OCI-LY7 (cell line): ENCODE measurements around the gene ZNF879. TPM values are rescaled to one million over a fixed set of nuclear protein-coding genes. Genes with fewer than 3 reads are reported as not detected.

ENCODE experiments used
- BruUV-seq: library from RNA; stranded (reverse); fragments of 400-500 nt; replicated peaks from 2 replicates; lab custom pipeline; 2021; lab: Mats Ljungman, UMichigan
- CTCF ChIA-PET: fragments of 300-600 bp; sonication (Branson Sonifier 250); formaldehyde crosslinking; loops from one replicate; lab custom pipeline; 2022; ENCODE audit warnings: antibody characterized with exemption; ENCODE audit not compliant: unreplicated experiment; lab: Charles Lee
- POLR2A ChIA-PET: fragments of 300-600 bp; sonication (Branson Sonifier 250); formaldehyde crosslinking; loops from one replicate; lab custom pipeline; 2022; ENCODE audit warnings: antibody characterized with exemption; lab: Charles Lee
- DNase-seq: peaks from one replicate; pipeline ENCODE4 v3.0.0-alpha.2; 2015; ENCODE audit warnings: low spot score
- H2AFZ ChIP-seq: fragments of 200-600 bp; sonication (generic), shearing (Covaris generic); 2 replicates; pipeline ENCODE4 v1.6.1; 2014; ENCODE audit warnings: mild to moderate bottlenecking, antibody characterized with exemption, low read length, moderate library complexity
- H3K27ac ChIP-seq: fragments of 200-600 bp; sonication (generic); 2 replicates; pipeline ENCODE4 v1.5.1; 2014; ENCODE audit warnings: mixed run types, low read depth, mild to moderate bottlenecking, moderate library complexity, low read length, inconsistent platforms; ENCODE audit not compliant: poor library complexity, severe bottlenecking
- H3K36me3 ChIP-seq: fragments of 200-600 bp; sonication (generic); 2 replicates; pipeline ENCODE4 v1.6.1; 2014; ENCODE audit warnings: mild to moderate bottlenecking, antibody characterized with exemption, low read length, moderate library complexity, mixed read lengths; ENCODE audit not compliant: insufficient read depth
- H3K4me1 ChIP-seq: fragments of 200-600 bp; sonication (generic); 2 replicates; pipeline ENCODE4 v1.5.1; 2014; ENCODE audit warnings: mild to moderate bottlenecking, low read length; ENCODE audit not compliant: insufficient read depth, poor library complexity, severe bottlenecking
- H3K4me2 ChIP-seq: fragments of 200-600 bp; sonication (generic); 2 replicates; pipeline ENCODE4 v1.6.1; 2014; ENCODE audit warnings: mild to moderate bottlenecking, low read length
- H3K4me3 ChIP-seq: fragments of 200-600 bp; sonication (generic); 2 replicates; pipeline ENCODE4 v1.5.1; 2014; ENCODE audit warnings: mild to moderate bottlenecking, low read depth, low read length; ENCODE audit not compliant: poor library complexity, severe bottlenecking
- H3K79me2 ChIP-seq: fragments of 200-600 bp; sonication (generic); 2 replicates; pipeline ENCODE4 v1.6.1; 2016; ENCODE audit warnings: low read depth, mild to moderate bottlenecking, low read length, moderate library complexity, mixed read lengths; ENCODE audit not compliant: insufficient read depth
- H3K9me2 ChIP-seq: fragments of 200-600 bp; sonication (generic); 2 replicates; pipeline ENCODE4 v1.6.1; 2016; ENCODE audit warnings: mild to moderate bottlenecking, low read length, mixed read lengths; ENCODE audit not compliant: insufficient read depth
- H3K9me3 ChIP-seq: fragments of 200-600 bp; sonication (generic); 2 replicates; pipeline ENCODE4 v1.6.1; 2014; ENCODE audit warnings: mild to moderate bottlenecking, mixed run types, low read length, mixed read lengths
- H4K20me1 ChIP-seq: fragments of 200-600 bp; sonication (generic); 2 replicates; pipeline ENCODE4 v1.6.1; 2014; ENCODE audit warnings: mild to moderate bottlenecking, antibody characterized with exemption, low read length, moderate library complexity, mixed read lengths; ENCODE audit not compliant: insufficient read depth
- CTCF ChIP-seq: fragments of 200-600 bp; sonication (generic); conservative IDR thresholded peaks from 2 replicates; pipeline ENCODE4 v1.5.1; 2014; ENCODE audit warnings: mild to moderate bottlenecking, antibody characterized with exemption, low read length, moderate library complexity, mixed read lengths
- EZH2phosphoT487 ChIP-seq: fragments of 200-600 bp; sonication (generic); IDR thresholded peaks from 2 replicates; pipeline ENCODE4 v1.6.1; 2018; ENCODE audit warnings: low read depth, borderline replicate concordance, mild to moderate bottlenecking, mixed run types, antibody characterized with exemption, low read length, moderate library complexity, mixed read lengths
- intact Hi-C: fragments of 100-400 bp; cut with micrococcal nuclease; formaldehyde crosslinking; loops from one replicate; pipeline ENCODE4 v1.10.0; 2022; ENCODE audit not compliant: unreplicated experiment
- total RNA-seq, 2 experiments: library from RNA; depleted of rRNA in 1 of 2; stranded (reverse); fragments of >200 nt in 1 of 2; shearing (Covaris generic) in 1 of 2; gene quantifications; 2 replicates each; pipeline ENCODE4 v1.2.3, GENCODE V29; 2014 to 2022

ZNF879 gene
- total RNA-seq, 2 experiments from 2014 or later = 0.55 to 1.3 TPM

DNA sequence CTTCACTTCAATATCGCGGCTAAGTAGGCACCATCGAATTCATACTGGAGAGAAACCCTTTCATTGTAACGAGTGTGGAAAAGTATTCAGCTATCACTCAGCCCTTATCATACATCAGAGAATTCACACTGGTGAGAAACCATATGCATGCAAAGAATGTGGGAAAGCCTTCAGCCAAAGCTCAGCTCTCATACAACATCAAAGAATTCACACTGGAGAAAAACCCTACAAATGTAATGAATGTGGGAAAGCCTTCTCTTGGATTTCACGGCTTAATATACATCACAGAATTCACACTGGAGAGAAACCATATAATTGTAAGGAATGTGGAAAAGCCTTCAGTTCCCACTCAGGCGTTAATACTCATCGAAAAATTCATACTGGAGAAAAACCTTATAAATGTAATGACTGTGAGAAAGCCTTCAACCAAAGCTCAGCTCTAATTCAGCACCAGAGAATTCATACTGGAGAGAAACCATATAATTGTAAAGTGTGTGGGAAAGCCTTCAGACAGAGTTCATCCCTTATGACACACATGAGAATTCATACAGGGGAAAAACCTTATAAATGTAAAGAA, 9.5 kb downstream of the ZNF879 start:
- no peak for DNase-seq
- H3K36me3 ChIP-seq = no peaks in the 10 kb centered on the region; the same call in 1 of the 2 replicates
- H3K4me1 ChIP-seq = no peaks in the 10 kb centered on the region
- TF ChIP-seq EZH2phosphoT487 (no peak), CTCF (no peak)
- no TSS peak for BruUV-seq
- no peaks in the 10 kb centered on the region for H4K20me1 ChIP-seq
- H3K4me2 ChIP-seq = no peak overlapping the region
- no peak overlapping the region for H3K4me3 ChIP-seq
- H3K9me3 ChIP-seq = no peaks in the 10 kb centered on the region
- ChIA-PET CTCF (no interaction called here), POLR2A (no interaction called here)
- H3K27ac ChIP-seq = no peak overlapping the region
- no peak overlapping the region for H2AFZ ChIP-seq
- intact Hi-C loops = no loop called here
- H3K79me2 ChIP-seq = no peaks in the 10 kb centered on the region
- no peaks in the 10 kb centered on the region for H3K9me2 ChIP-seq

- Histone ChIP-seq H3K36me3 (no peaks in the 10 kb centered on the region), H3K9me2 (no peaks in the 10 kb centered on the region), H3K4me2 (no peak overlapping the region), H4K20me1 (no peaks in the 10 kb centered on the region), H2AFZ (no peak overlapping the region), H3K4me3 (no peak overlapping the region), H3K4me1 (no peaks in the 10 kb centered on the region), H3K79me2 (no peaks in the 10 kb centered on the region), H3K27ac (no peak overlapping the region), H3K9me3 (no peaks in the 10 kb centered on the region)
- ChIA-PET CTCF (no interaction called here), POLR2A (no interaction called here)
- DNase-seq = no peak
- TF ChIP-seq CTCF (no peak), EZH2phosphoT487 (no peak)
- no TSS peak for BruUV-seq
- intact Hi-C loops = no loop called here
Observed at GRCh38 chr5:179044765-179045164, 21.2 kb downstream of the ZNF879 start.

DNA sequence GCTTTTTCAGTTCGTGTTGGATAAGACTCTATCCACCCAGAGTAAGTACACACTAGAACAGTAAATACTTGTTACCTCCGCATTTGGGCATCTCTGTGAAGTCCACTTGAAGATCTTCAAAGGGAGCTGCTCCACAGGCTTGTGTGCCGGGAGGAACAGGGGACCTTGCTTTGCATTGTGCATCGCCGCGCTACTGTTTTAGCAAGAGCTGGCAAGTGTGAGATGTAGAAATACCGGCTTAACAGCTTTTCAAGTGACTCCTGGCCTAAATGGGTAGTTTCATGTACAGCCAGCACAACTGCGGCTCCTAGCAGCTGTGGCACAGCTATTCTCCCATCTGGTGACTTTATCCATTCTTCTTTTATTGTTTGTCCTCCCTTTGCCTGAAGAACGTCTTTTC, 28.2 kb downstream of the ZNF879 start:
- DNase-seq = no peak
- no peaks in the 10 kb centered on the region for H3K9me3 ChIP-seq

More for the DNA sequence above, 28.2 kb downstream of the ZNF879 start:
- no peak overlapping the region for H3K4me3 ChIP-seq
- H4K20me1 ChIP-seq = no peaks in the 10 kb centered on the region
- intact Hi-C loops = no loop called here
- no peak overlapping the region for H2AFZ ChIP-seq
- no peaks in the 10 kb centered on the region for H3K36me3 ChIP-seq
- no peaks in the 10 kb centered on the region for H3K4me1 ChIP-seq
- H3K79me2 ChIP-seq = no peaks in the 10 kb centered on the region
- POLR2A ChIA-PET = no interaction called here
- no peaks in the 10 kb centered on the region for H3K9me2 ChIP-seq
- no peak for TF ChIP-seq EZH2phosphoT487
- TF ChIP-seq CTCF = no peak
- no peak overlapping the region for H3K4me2 ChIP-seq
- no peak overlapping the region for H3K27ac ChIP-seq
- BruUV-seq = no TSS peak
- CTCF ChIA-PET = no interaction called here
